ENCODE data around the gene LEO1.
A peak's percentile ranks its signal among the peaks of the same experiment; 100 is the strongest.

Gene LEO1

GRCh38 chr15:51924156-51925068, 47.2 kb downstream of the LEO1 start:
- DNase-seq, result no peak

DNA sequence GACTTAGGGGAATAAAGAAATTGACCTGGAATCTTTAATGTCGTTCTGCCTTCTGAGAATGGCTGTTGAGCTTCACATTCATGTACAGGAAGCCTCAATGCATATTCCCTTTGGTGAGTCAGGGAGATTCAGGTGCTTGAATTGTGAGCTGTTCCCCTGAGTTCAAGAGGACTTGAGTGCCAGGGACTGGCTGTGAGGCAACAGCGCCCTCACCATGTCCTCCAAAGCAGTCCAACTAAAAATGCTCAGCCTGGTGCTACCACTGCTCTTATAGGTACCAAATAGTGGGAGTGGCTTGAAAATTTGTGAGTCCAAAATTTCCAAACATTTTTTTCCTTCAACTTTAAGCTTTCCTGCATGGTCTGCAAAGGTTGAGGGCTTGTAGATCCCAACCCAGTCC, 54.1 kb downstream of the LEO1 start:
- DNase-seq, result peak; percentile 7

GRCh38 chr15:51912528-51912927, 59.0 kb downstream of the LEO1 start:
- DNase-seq, result no peak

DNA sequence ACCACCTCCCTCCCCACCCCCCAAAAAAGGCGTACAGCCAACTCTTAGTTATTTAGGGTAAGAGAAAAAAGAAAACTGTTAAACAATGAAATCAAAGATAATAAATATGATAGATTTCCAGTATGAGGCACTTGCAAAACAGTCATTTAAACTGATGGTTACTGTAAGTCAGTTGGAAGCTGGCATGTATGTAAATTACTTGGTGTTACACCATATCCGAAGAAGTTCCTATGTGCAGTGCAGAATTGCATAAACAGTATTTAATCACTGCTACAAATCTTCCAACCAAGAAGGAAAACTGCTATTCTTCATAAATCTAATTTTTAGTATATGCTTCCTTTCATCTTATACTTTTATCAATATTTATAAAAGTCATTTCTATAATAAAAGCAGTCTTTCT, 62.0 kb downstream of the LEO1 start:
- DNase-seq, result no peak

GRCh38 chr15:51908316-51908715, 63.3 kb downstream of the LEO1 start:
- DNase-seq, result no peak

DNA sequence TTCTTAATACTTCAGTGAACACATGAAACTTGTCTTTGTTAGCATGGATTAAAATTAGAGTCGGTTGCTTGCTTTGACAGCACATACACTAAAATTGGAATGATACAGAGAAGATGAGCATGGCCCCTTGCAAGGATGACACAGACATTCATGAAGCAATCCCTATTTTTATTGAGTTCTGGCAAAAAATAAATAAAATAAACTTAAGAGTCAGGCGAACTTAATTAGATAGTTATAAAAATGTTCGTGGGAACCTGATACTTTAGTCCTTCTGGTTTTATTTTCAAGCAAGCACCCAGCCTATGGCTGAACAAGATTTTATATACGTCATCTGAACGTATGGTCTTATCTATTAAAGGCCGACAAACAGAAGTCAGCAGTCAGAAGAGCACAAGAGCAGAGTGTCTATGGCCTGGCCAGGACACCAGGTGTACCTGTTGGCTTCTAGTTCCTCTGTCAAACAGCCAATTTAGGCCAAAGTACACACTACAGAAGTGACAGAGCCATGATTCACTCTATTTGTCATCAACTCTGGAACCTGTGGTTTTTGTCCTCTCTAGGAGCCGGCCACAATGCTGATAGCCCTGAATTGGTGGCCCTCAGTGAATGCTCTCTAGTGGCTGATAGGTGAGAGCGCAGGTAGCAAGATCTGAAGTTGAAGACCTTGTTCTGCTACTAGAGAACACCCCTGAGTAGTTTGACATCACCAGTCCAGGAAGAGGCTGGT, 64.3 kb downstream of the LEO1 start:
- DNase-seq, result no peak

DNA sequence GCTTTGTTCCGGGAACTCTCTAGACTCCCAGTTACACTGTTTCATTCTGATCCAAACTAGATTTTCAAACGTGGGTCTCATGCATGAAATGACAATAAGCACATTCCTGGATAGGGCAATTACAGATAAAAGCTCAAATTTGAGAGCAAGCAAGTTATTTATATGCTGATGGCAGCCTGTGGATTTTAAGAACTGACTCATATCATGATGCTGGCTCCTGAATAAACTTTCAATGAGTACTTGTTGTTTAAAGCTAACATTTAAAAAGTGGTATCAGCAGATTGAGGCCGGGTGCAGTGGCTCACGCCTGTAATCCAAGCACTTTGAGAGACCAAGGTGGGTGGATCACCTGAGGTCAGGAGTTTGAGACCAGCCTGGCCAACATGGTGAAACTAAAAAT, 66.6 kb downstream of the LEO1 start:
- no peak for DNase-seq

GRCh38 chr15:51904421-51904820, 67.2 kb downstream of the LEO1 start:
- no peak for DNase-seq

GRCh38 chr15:51889486-51889885, 82.1 kb downstream of the LEO1 start:
- no peak for DNase-seq

GRCh38 chr15:51888593-51889195, 82.9 kb downstream of the LEO1 start:
- peak; percentile 16 for DNase-seq
